ENCODE measurements around the gene NRAP. TPM values are rescaled to one million over a fixed set of nuclear protein-coding genes. Genes with fewer than 3 reads are reported as not detected.

The NRAP gene
- polyA plus RNA-seq, 1 of the 3 experiments (the other 2 are of a cell fraction), result not detected

DNA sequence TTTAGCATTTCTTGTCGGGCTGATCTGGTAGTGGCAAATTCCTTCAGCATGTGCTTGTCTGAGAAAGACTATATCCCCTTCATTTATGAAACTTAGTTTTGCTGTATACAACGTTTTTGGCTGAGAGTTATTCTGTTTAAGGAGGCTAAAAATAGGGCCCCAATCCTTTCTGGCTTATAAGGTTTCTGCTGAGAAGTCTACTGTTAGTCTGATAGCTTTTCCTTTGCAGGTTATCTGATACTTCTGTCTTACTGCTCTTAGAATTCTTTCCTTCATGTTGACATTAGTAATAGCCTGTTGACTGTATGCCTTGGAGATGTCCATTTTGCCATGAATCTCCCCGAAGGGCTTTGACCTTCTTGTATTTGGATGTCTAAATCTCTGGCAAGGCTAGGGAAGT, 25.7 kb upstream of the NRAP start:
- CTCF ChIA-PET, result interaction anchor here (1.1 kb wide), 2 partner anchors 13 to 15 kb away, joined by 3 to 4 read pairs; no protein-coding TSS in a partner anchor
- H3K27me3 ChIP-seq (ENCODE audit: insufficient read depth), result no peaks in the 10 kb centered on the region

More for the DNA sequence above, 25.7 kb upstream of the NRAP start:
- DNase-seq, result no peak
- Histone ChIP-seq H3K9me2 (no peaks in the 10 kb centered on the region), H3K9me3 (peaks cover 14% of the 10 kb centered on the region; the same call in 1 of the 2 replicates), H3F3A (replicated peaks; ENCODE audit: insufficient read depth) (no peaks in the 10 kb centered on the region), H3K79me2 (ENCODE audit: insufficient read depth) (peaks cover 55% of the 10 kb centered on the region), H3K4me3 (ENCODE audit: low read depth in 2 of 2, low read length in 1 of 2) (no peak overlapping the region), H2AFZ (ENCODE audit: low read depth) (no peak overlapping the region), H3K27ac (ENCODE audit: low read depth in 2 of 2, low read length in 1 of 2) (no peak overlapping the region), H3K4me2 (no peak overlapping the region), H3K9ac (no peak overlapping the region), H3K4me1 (ENCODE audit: control insufficient read depth in 1 of 2, insufficient read depth in 2 of 2, low read depth in 1 of 2, low read length in 1 of 2) (no peaks in the 10 kb centered on the region), H3K36me3 (replicated peaks in 1 of 2; ENCODE audit: control insufficient read depth in 1 of 2, insufficient read depth in 2 of 2, low read length in 1 of 2) (peaks cover 4 to 14% of the 10 kb centered on the region in 2 experiments), H4K20me1 (ENCODE audit: insufficient read depth) (no peaks in the 10 kb centered on the region)
- 23% methylated on average over 3 of the region's 3 CpGs for WGBS (ENCODE audit: low lambda C conversion rate)
- POLR2A ChIA-PET, result no interaction called here
- TF ChIP-seq, protein P1, sequence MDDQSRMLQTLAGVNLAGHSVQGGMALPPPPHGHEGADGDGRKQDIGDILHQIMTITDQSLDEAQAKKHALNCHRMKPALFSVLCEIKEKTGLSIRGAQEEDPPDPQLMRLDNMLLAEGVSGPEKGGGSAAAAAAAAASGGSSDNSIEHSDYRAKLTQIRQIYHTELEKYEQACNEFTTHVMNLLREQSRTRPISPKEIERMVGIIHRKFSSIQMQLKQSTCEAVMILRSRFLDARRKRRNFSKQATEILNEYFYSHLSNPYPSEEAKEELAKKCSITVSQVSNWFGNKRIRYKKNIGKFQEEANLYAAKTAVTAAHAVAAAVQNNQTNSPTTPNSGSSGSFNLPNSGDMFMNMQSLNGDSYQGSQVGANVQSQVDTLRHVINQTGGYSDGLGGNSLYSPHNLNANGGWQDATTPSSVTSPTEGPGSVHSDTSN (IDR thresholded peaks at IDR 0.05), result no peak
- TF ChIP-seq TAF1 (IDR thresholded peaks at IDR 0.05; ENCODE audit: borderline replicate concordance, low read depth, low read length), result no peak
- TF ChIP-seq, protein P2, sequence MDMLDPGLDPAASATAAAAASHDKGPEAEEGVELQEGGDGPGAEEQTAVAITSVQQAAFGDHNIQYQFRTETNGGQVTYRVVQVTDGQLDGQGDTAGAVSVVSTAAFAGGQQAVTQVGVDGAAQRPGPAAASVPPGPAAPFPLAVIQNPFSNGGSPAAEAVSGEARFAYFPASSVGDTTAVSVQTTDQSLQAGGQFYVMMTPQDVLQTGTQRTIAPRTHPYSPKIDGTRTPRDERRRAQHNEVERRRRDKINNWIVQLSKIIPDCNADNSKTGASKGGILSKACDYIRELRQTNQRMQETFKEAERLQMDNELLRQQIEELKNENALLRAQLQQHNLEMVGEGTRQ (IDR thresholded peaks at IDR 0.05; ENCODE audit: borderline replicate concordance, low read depth, low read length), result no peak
- TF ChIP-seq EP300 (IDR thresholded peaks at IDR 0.05; ENCODE audit: borderline replicate concordance in 1 of 2, low read depth in 1 of 2, low read length in 1 of 2), result no peak
- TF ChIP-seq GABPA (IDR thresholded peaks at IDR 0.05; ENCODE audit: low read depth), result no peak
- no peak for TF ChIP-seq ELF1 (IDR thresholded peaks at IDR 0.05)
- no peak for TF ChIP-seq TEAD4 (IDR thresholded peaks at IDR 0.05; ENCODE audit: borderline replicate concordance, insufficient read depth)
- no peak for TF ChIP-seq POLR2AphosphoS5 (IDR thresholded peaks at IDR 0.05; ENCODE audit: low read depth, low read length)
- TF ChIP-seq, protein P3, sequence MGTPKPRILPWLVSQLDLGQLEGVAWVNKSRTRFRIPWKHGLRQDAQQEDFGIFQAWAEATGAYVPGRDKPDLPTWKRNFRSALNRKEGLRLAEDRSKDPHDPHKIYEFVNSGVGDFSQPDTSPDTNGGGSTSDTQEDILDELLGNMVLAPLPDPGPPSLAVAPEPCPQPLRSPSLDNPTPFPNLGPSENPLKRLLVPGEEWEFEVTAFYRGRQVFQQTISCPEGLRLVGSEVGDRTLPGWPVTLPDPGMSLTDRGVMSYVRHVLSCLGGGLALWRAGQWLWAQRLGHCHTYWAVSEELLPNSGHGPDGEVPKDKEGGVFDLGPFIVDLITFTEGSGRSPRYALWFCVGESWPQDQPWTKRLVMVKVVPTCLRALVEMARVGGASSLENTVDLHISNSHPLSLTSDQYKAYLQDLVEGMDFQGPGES (IDR thresholded peaks at IDR 0.05; ENCODE audit: low read depth, low read length), result no peak
- TF ChIP-seq, protein P4, sequence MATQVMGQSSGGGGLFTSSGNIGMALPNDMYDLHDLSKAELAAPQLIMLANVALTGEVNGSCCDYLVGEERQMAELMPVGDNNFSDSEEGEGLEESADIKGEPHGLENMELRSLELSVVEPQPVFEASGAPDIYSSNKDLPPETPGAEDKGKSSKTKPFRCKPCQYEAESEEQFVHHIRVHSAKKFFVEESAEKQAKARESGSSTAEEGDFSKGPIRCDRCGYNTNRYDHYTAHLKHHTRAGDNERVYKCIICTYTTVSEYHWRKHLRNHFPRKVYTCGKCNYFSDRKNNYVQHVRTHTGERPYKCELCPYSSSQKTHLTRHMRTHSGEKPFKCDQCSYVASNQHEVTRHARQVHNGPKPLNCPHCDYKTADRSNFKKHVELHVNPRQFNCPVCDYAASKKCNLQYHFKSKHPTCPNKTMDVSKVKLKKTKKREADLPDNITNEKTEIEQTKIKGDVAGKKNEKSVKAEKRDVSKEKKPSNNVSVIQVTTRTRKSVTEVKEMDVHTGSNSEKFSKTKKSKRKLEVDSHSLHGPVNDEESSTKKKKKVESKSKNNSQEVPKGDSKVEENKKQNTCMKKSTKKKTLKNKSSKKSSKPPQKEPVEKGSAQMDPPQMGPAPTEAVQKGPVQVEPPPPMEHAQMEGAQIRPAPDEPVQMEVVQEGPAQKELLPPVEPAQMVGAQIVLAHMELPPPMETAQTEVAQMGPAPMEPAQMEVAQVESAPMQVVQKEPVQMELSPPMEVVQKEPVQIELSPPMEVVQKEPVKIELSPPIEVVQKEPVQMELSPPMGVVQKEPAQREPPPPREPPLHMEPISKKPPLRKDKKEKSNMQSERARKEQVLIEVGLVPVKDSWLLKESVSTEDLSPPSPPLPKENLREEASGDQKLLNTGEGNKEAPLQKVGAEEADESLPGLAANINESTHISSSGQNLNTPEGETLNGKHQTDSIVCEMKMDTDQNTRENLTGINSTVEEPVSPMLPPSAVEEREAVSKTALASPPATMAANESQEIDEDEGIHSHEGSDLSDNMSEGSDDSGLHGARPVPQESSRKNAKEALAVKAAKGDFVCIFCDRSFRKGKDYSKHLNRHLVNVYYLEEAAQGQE (IDR thresholded peaks at IDR 0.05; ENCODE audit: low read depth, low read length), result no peak
- TF ChIP-seq MXI1 (IDR thresholded peaks at IDR 0.05; ENCODE audit: low read depth, low read length), result no peak
- TF ChIP-seq, protein P5, sequence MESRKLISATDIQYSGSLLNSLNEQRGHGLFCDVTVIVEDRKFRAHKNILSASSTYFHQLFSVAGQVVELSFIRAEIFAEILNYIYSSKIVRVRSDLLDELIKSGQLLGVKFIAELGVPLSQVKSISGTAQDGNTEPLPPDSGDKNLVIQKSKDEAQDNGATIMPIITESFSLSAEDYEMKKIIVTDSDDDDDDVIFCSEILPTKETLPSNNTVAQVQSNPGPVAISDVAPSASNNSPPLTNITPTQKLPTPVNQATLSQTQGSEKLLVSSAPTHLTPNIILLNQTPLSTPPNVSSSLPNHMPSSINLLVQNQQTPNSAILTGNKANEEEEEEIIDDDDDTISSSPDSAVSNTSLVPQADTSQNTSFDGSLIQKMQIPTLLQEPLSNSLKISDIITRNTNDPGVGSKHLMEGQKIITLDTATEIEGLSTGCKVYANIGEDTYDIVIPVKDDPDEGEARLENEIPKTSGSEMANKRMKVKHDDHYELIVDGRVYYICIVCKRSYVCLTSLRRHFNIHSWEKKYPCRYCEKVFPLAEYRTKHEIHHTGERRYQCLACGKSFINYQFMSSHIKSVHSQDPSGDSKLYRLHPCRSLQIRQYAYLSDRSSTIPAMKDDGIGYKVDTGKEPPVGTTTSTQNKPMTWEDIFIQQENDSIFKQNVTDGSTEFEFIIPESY (IDR thresholded peaks at IDR 0.05; ENCODE audit: borderline replicate concordance, low read depth), result no peak
- TF ChIP-seq NRF1 (IDR thresholded peaks at IDR 0.05; ENCODE audit: low read depth, low read length), result no peak
